ENCODE data around the gene ATG12.
"Not testable (repeated sequence)": the region's sequence is repeated elsewhere in the genome, so short reads cannot be mapped to it uniquely, and the experiment has no call there.

Gene ATG12

GRCh38 chr5:115841382-115842088 lies at the start of gene ATG12, which contains the start of gene AP3S1:
ATG12 (minus strand) TSS chr5:115841565; CDS start chr5:115841552, 13 bp downstream.
AP3S1 (plus strand) TSS chr5:115841935; CDS start chr5:115842038, 103 bp downstream.
- Mint-ChIP-seq H3K27me3 (no peaks in the 10 kb centered on the region), H3K9me3 (no peaks in the 10 kb centered on the region), H3K4me3 (peak within 1 kb of the TSS; percentile 93), H3K4me1 (ENCODE audit: low read depth) (peaks cover 39% of the 10 kb centered on the region), H3K36me3 (ENCODE audit: low read depth) (peaks cover 26% of the 10 kb centered on the region), H3K27ac (peak within 1 kb of the TSS; percentile 99)
- intact Hi-C loops (cut with micrococcal nuclease), result loop anchor here (1.0 to 5.0 kb wide), 5 partner anchors 215 to 569 kb away; partner anchors contain the start of genes COMMD10, FEM1C and TMED7

GRCh38 chr5:115888027-115888426 lies 46.7 kb upstream of the ATG12 start:
- no peaks in the 10 kb centered on the region for H3K27me3 Mint-ChIP-seq
- no peak overlapping the region for H3K27ac Mint-ChIP-seq
- no peak overlapping the region for H3K4me3 Mint-ChIP-seq
- peaks cover 10% of the 10 kb centered on the region for H3K36me3 Mint-ChIP-seq (ENCODE audit: low read depth)
- intact Hi-C loops (cut with micrococcal nuclease), result no loop called here
- H3K9me3 Mint-ChIP-seq, result no peaks in the 10 kb centered on the region
- H3K4me1 Mint-ChIP-seq (ENCODE audit: low read depth), result peaks cover 12% of the 10 kb centered on the region

- H3K4me3 Mint-ChIP-seq; H3K9me3 Mint-ChIP-seq; H3K27ac Mint-ChIP-seq; H3K4me1 Mint-ChIP-seq (ENCODE audit: low read depth); H3K27me3 Mint-ChIP-seq; intact Hi-C loops (cut with micrococcal nuclease): not testable (repeated sequence)
- peaks cover 28% of the 10 kb centered on the region for H3K36me3 Mint-ChIP-seq (ENCODE audit: low read depth)
Observed at GRCh38 chr5:115885208-115885607, 43.8 kb upstream of the ATG12 start.

- no peaks in the 10 kb centered on the region for H3K9me3 Mint-ChIP-seq
Observed at GRCh38 chr5:115884704-115885103, 43.3 kb upstream of the ATG12 start.

GRCh38 chr5:115882434-115882833 lies 41.1 kb upstream of the ATG12 start:
- H3K4me3 Mint-ChIP-seq; H3K27ac Mint-ChIP-seq; H3K9me3 Mint-ChIP-seq; H3K27me3 Mint-ChIP-seq; intact Hi-C loops (cut with micrococcal nuclease); H3K4me1 Mint-ChIP-seq (ENCODE audit: low read depth): not testable (repeated sequence)
- H3K36me3 Mint-ChIP-seq (ENCODE audit: low read depth), result peaks cover 49% of the 10 kb centered on the region

More at GRCh38 chr5:115884704-115885103, 43.3 kb upstream of the ATG12 start:
- Mint-ChIP-seq H3K4me3 (no peak overlapping the region), H3K27me3 (no peaks in the 10 kb centered on the region), H3K36me3 (ENCODE audit: low read depth) (peaks cover 33% of the 10 kb centered on the region), H3K27ac (no peak overlapping the region), H3K4me1 (ENCODE audit: low read depth) (peaks cover 6% of the 10 kb centered on the region)
- intact Hi-C loops (cut with micrococcal nuclease), result no loop called here

GRCh38 chr5:115877342-115877741 lies 36.0 kb upstream of the ATG12 start:
- H3K27me3 Mint-ChIP-seq; H3K4me3 Mint-ChIP-seq; intact Hi-C loops (cut with micrococcal nuclease); H3K9me3 Mint-ChIP-seq; H3K4me1 Mint-ChIP-seq (ENCODE audit: low read depth); H3K27ac Mint-ChIP-seq: not testable (repeated sequence)
- peaks cover 49% of the 10 kb centered on the region for H3K36me3 Mint-ChIP-seq (ENCODE audit: low read depth)

GRCh38 chr5:115875447-115875846 lies 34.1 kb upstream of the ATG12 start:
- no peaks in the 10 kb centered on the region for H3K9me3 Mint-ChIP-seq
- intact Hi-C loops (cut with micrococcal nuclease), result no loop called here
- no peaks in the 10 kb centered on the region for H3K4me1 Mint-ChIP-seq (ENCODE audit: low read depth)
- H3K36me3 Mint-ChIP-seq (ENCODE audit: low read depth), result peaks cover 59% of the 10 kb centered on the region
- no peaks in the 10 kb centered on the region for H3K27me3 Mint-ChIP-seq
- no peak overlapping the region for H3K27ac Mint-ChIP-seq
- H3K4me3 Mint-ChIP-seq, result no peak overlapping the region

GRCh38 chr5:115873392-115873791 lies 32.0 kb upstream of the ATG12 start:
- Mint-ChIP-seq H3K4me3 (no peak overlapping the region), H3K27ac (no peak overlapping the region), H3K36me3 (ENCODE audit: low read depth) (peaks cover 58% of the 10 kb centered on the region), H3K27me3 (no peaks in the 10 kb centered on the region), H3K4me1 (ENCODE audit: low read depth) (no peaks in the 10 kb centered on the region), H3K9me3 (no peaks in the 10 kb centered on the region)
- intact Hi-C loops (cut with micrococcal nuclease), result no loop called here

GRCh38 chr5:115872447-115872846 lies 31.1 kb upstream of the ATG12 start:
- H3K27ac Mint-ChIP-seq, result no peak overlapping the region
- H3K36me3 Mint-ChIP-seq (ENCODE audit: low read depth), result peaks cover 54% of the 10 kb centered on the region
- H3K27me3 Mint-ChIP-seq, result no peaks in the 10 kb centered on the region
- no peak overlapping the region for H3K4me3 Mint-ChIP-seq
- no peaks in the 10 kb centered on the region for H3K4me1 Mint-ChIP-seq (ENCODE audit: low read depth)
- intact Hi-C loops (cut with micrococcal nuclease), result no loop called here
- H3K9me3 Mint-ChIP-seq, result no peaks in the 10 kb centered on the region

- H3K27me3 Mint-ChIP-seq, result no peaks in the 10 kb centered on the region
- peaks cover 5% of the 10 kb centered on the region for H3K4me1 Mint-ChIP-seq (ENCODE audit: low read depth)
- H3K4me3 Mint-ChIP-seq, result no peak overlapping the region
- no peaks in the 10 kb centered on the region for H3K9me3 Mint-ChIP-seq
- intact Hi-C loops (cut with micrococcal nuclease), result no loop called here
- peaks cover 44% of the 10 kb centered on the region for H3K36me3 Mint-ChIP-seq (ENCODE audit: low read depth)
- H3K27ac Mint-ChIP-seq, result no peak overlapping the region
Observed at GRCh38 chr5:115869256-115869795, 28.0 kb upstream of the ATG12 start.

- Mint-ChIP-seq H3K27ac (no peak overlapping the region), H3K4me1 (ENCODE audit: low read depth) (peaks cover 43% of the 10 kb centered on the region), H3K36me3 (ENCODE audit: low read depth) (no peaks in the 10 kb centered on the region), H3K27me3 (no peaks in the 10 kb centered on the region), H3K9me3 (no peaks in the 10 kb centered on the region), H3K4me3 (no peak overlapping the region)
- intact Hi-C loops (cut with micrococcal nuclease), result no loop called here
Observed at GRCh38 chr5:115859378-115859777, 18.0 kb upstream of the ATG12 start.

GRCh38 chr5:115858396-115858795 lies 17.0 kb upstream of the ATG12 start:
- Mint-ChIP-seq H3K27me3 (no peaks in the 10 kb centered on the region), H3K4me1 (ENCODE audit: low read depth) (peaks cover 42% of the 10 kb centered on the region), H3K9me3 (peaks cover 8% of the 10 kb centered on the region), H3K4me3 (no peak overlapping the region), H3K27ac (no peak overlapping the region), H3K36me3 (ENCODE audit: low read depth) (peaks cover 7% of the 10 kb centered on the region)
- intact Hi-C loops (cut with micrococcal nuclease), result no loop called here

GRCh38 chr5:115857626-115858349 lies 16.4 kb upstream of the ATG12 start:
- Mint-ChIP-seq H3K36me3 (ENCODE audit: low read depth) (peaks cover 8% of the 10 kb centered on the region), H3K4me3 (no peak overlapping the region)
- intact Hi-C loops (cut with micrococcal nuclease), result no loop called here

GRCh38 chr5:115857057-115857479 lies 15.7 kb upstream of the ATG12 start:
- H3K9me3 Mint-ChIP-seq, result peaks cover 11% of the 10 kb centered on the region
- H3K36me3 Mint-ChIP-seq (ENCODE audit: low read depth), result peaks cover 8% of the 10 kb centered on the region
- intact Hi-C loops (cut with micrococcal nuclease), result no loop called here
- H3K4me1 Mint-ChIP-seq (ENCODE audit: low read depth), result peaks cover 42% of the 10 kb centered on the region
- no peak overlapping the region for H3K27ac Mint-ChIP-seq
- H3K27me3 Mint-ChIP-seq, result no peaks in the 10 kb centered on the region
- H3K4me3 Mint-ChIP-seq, result no peak overlapping the region

More at GRCh38 chr5:115857626-115858349, 16.4 kb upstream of the ATG12 start:
- Mint-ChIP-seq H3K9me3 (peaks cover 11% of the 10 kb centered on the region), H3K27ac (no peak overlapping the region), H3K27me3 (no peaks in the 10 kb centered on the region), H3K4me1 (ENCODE audit: low read depth) (peaks cover 42% of the 10 kb centered on the region)

Data from dendritic cell treated with granulocyte-macrophage colony-stimulating factor and Interleukin-4, amounts not matched to agents 40 ng/mL and 50 ng/mL, for 4 days (primary cell).